Effector memory CD4-positive, alpha-beta T cell (primary cell): ENCODE data around the gene TRO.

Source experiments
- DNase-seq, 3 donors: peaks; one replicate each; pipeline ENCODE4 v3.0.0-alpha.2; 2020
- H3K27ac ChIP-seq: 2 replicates; pipeline ENCODE4 v1.7.0; 2013; ENCODE audit warnings: mild to moderate bottlenecking, low read length, moderate library complexity; ENCODE audit not compliant: insufficient read depth, poor library complexity, severe bottlenecking
- H3K27me3 ChIP-seq: replicated peaks from 2 replicates; pipeline ENCODE4 v1.7.0; 2013; ENCODE audit warnings: mild to moderate bottlenecking, low read length; ENCODE audit not compliant: insufficient read depth, control insufficient read depth, poor library complexity, severe bottlenecking
- H3K36me3 ChIP-seq: 2 replicates; pipeline ENCODE4 v1.7.0; 2013; ENCODE audit warnings: mild to moderate bottlenecking, low read length, moderate library complexity; ENCODE audit not compliant: control insufficient read depth, insufficient read depth
- H3K4me1 ChIP-seq: 2 replicates; pipeline ENCODE4 v1.7.0; 2013; ENCODE audit warnings: low read length, mild to moderate bottlenecking; ENCODE audit not compliant: control insufficient read depth, insufficient read depth, poor library complexity, severe bottlenecking
- H3K4me3 ChIP-seq: 2 replicates; pipeline ENCODE4 v1.7.0; 2013; ENCODE audit warnings: low read length, low read depth, mild to moderate bottlenecking; ENCODE audit not compliant: insufficient read depth, poor library complexity, severe bottlenecking
- H3K9me3 ChIP-seq: 2 replicates; pipeline ENCODE4 v1.7.0; 2013; ENCODE audit warnings: mild to moderate bottlenecking, low read length, moderate library complexity; ENCODE audit not compliant: control insufficient read depth

Gene TRO

DNA sequence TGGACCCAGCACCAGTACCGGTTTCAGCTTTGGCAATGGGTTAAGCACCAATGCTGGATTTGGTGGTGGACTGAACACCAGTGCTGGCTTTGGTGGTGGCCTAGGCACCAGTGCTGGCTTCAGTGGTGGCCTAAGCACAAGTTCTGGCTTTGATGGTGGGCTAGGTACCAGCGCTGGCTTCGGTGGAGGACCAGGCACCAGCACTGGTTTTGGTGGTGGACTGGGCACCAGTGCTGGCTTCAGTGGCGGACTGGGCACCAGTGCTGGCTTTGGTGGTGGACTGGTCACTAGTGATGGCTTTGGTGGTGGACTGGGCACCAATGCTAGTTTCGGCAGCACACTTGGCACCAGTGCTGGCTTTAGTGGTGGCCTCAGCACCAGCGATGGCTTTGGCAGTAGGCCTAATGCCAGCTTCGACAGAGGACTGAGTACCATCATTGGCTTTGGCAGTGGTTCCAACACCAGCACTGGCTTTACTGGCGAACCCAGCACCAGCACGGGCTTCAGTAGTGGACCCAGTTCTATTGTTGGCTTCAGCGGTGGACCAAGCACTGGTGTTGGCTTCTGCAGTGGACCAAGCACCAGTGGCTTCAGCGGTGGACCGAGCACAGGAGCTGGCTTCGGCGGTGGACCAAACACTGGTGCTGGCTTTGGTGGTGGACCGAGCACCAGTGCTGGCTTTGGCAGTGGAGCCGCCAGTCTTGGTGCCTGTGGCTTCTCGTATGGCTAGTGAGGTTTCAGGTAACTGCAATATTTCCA, 9.8 kb downstream of the TRO start:
- Histone ChIP-seq H3K4me1 (no peaks in the 10 kb centered on the region), H3K27me3 (no peaks in the 10 kb centered on the region), H3K27ac (no peak overlapping the region), H3K36me3 (no peaks in the 10 kb centered on the region), H3K4me3 (no peak overlapping the region), H3K9me3 (no peaks in the 10 kb centered on the region)
- DNase-seq, result no peak

DNA sequence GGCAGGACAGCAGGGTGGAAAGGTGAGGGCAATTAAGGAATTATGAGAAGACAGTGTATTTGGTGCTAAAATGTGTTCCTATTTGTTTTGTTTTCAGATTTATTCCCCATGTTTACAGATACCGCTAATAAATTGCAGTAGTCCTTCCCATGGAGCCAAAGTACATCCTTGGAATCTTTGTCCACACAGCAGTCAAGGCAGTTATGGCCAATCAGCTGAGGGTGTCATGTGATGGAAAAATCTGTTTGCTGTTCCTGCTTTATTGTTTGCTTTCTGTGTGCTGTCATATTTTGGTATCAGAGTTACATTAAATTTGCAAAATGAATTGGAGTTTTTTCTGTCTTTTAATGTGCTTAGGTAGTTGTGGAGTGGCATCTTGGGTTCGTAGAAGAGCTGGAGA, 10.5 kb downstream of the TRO start:
- no peaks in the 10 kb centered on the region for H3K4me1 ChIP-seq
- H3K4me3 ChIP-seq, result no peak overlapping the region
- H3K9me3 ChIP-seq, result no peaks in the 10 kb centered on the region
- H3K27ac ChIP-seq, result no peak overlapping the region
- H3K27me3 ChIP-seq, result no peaks in the 10 kb centered on the region
- no peak for DNase-seq
- H3K36me3 ChIP-seq, result no peaks in the 10 kb centered on the region

DNA sequence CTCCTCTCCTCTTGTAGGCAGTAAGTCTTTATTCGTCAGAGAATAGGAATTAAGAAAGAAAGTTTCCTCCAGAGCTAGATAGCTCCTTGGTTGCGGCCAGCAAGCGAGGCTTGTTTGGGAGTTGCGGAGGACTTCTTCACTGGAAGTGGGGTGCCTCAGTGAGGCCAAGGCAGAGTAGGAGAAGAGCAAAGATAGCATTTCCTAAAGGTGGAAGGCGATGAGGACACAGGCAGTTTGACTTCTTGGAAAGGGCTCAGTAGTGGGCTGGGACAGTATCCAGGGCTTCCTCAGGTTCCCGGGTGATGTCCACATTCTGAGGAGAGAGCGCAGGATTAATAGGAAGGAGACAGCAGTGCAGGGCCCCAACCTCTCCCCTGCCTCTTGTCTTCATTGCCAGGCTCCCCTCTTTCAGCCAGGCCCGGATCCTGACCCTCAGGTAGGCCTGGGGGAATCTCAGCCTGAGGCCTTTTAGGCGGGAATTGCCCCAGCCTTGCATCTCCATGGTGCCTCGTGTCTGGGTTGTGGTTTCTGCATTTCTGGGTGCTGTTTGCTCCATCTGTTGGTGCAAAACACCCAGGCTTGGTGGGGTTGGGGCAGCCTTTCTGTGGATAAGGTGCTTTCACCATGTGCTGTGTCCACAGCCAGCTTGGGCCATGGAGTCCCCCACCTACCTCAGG, 12.7 kb downstream of the TRO start:
- H3K9me3 ChIP-seq, result no peaks in the 10 kb centered on the region
- no peak overlapping the region for H3K4me3 ChIP-seq
- H3K27ac ChIP-seq, result no peak overlapping the region

DNA sequence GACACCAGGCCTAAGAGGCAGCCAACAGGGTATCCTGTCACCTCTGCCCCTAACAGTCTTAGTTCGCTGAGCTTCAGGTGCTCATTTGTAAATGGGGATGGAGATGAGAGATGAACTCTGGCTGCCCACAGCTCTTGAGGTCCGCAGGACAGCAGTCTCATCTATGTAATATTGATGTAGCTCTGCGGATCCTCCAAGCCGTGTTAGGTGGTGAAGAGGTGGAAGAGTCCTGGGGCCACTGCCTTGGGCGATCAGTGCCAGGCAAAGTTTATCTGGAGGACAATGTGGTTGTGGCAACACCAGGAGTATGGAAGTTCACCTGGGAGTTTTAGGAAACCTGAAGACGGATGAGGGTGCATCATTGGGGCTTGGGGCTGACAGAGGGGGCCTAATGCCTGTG, 13.4 kb downstream of the TRO start:
- no peak overlapping the region for H3K27ac ChIP-seq
- no peaks in the 10 kb centered on the region for H3K36me3 ChIP-seq
- H3K4me3 ChIP-seq, result no peak overlapping the region
- H3K27me3 ChIP-seq, result no peaks in the 10 kb centered on the region
- H3K4me1 ChIP-seq, result no peaks in the 10 kb centered on the region
- DNase-seq, result no peak
- no peaks in the 10 kb centered on the region for H3K9me3 ChIP-seq

More for the DNA sequence above, 12.7 kb downstream of the TRO start:
- Histone ChIP-seq H3K36me3 (no peaks in the 10 kb centered on the region), H3K27me3 (no peaks in the 10 kb centered on the region), H3K4me1 (no peaks in the 10 kb centered on the region)
- no peak for DNase-seq

DNA sequence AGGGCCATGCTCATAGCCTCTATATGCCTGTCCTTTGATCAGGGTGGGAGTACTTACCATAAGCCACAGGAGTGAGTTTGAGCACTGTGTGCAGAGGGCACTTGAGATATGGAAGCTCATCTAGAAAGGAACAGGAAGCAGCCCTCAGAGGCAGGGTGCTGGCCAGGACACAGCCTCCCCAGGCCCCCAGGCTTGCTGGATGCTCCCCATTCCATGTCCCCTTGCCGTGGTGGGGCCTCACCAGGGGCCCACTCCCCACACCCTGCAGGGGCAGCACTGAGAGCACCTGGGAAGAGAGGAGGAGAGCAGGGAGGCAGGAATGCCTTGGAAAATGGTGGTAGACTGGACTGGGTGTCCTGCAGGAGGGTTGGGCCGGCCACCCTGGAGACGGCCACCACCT, 14.3 kb downstream of the TRO start:
- Histone ChIP-seq H3K36me3 (no peaks in the 10 kb centered on the region), H3K4me1 (no peaks in the 10 kb centered on the region), H3K27me3 (no peaks in the 10 kb centered on the region)

DNA sequence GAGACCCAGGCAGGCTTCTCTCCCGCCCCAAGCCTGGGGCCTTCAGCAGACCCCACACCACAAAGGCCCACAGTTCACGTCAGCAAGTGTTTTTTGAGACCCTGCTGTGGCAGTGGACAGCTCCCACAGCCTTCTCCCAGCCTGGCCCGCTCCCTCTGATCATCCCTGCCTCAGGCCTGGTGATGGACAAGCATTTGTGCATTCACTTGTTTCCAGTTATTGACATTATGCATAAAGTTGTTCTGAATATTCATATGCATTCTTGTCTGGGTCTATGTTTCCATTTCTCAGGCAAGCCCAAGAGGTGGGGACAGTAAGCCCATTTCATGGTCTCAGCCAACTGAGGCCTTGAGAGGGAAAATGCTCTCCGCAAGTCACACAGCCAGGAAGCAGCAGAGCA, 14.7 kb downstream of the TRO start:
- no peak for DNase-seq
- no peaks in the 10 kb centered on the region for H3K4me1 ChIP-seq
- H3K36me3 ChIP-seq, result no peaks in the 10 kb centered on the region
- H3K4me3 ChIP-seq, result no peak overlapping the region
- H3K9me3 ChIP-seq, result no peaks in the 10 kb centered on the region
- no peak overlapping the region for H3K27ac ChIP-seq
- no peaks in the 10 kb centered on the region for H3K27me3 ChIP-seq

More for the DNA sequence above, 14.3 kb downstream of the TRO start:
- no peak overlapping the region for H3K4me3 ChIP-seq
- H3K9me3 ChIP-seq, result no peaks in the 10 kb centered on the region
- DNase-seq, result no peak
- no peak overlapping the region for H3K27ac ChIP-seq

DNA sequence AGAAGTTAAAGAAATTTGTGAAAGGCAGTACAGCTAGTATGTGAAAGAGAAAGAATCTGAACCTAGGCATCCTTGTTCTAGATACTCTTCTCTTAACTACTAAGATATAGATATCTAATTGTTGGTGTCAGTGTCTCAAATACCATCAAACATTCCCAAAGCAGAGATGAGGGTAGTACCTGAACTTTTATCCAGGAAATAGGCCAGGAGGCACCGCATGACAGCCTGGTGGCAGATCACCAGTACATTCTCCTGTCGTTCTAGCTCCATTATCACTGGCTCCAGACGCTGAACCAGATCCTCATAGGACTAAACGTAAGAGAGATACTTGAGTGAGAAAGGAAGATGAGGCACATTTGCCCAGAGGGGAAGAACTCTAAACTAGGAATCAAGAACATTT, 16.8 kb downstream of the TRO start:
- no peaks in the 10 kb centered on the region for H3K27me3 ChIP-seq
- H3K36me3 ChIP-seq, result no peaks in the 10 kb centered on the region

DNA sequence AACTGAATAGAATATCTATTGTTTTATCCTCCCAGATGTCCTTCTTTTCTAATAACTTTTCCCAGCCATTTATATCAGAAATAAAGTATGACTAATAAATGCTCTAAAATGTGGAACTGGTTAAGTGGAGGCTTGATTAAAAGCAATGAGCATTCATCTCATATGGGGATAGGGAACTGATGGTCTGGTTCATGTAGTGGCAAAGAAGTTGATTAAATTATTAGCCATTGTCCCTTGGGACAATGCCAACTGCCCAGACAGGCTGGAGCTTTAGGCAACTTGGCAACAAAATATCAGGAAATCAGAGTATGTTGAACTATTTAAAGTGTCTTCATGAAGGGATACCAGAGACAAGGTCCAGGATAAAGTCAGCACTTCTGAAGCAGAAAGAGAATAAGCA, 24.2 kb downstream of the TRO start:
- Histone ChIP-seq H3K4me1 (no peaks in the 10 kb centered on the region), H3K4me3 (no peak overlapping the region), H3K27ac (no peak overlapping the region), H3K27me3 (no peaks in the 10 kb centered on the region), H3K9me3 (no peaks in the 10 kb centered on the region), H3K36me3 (no peaks in the 10 kb centered on the region)
- DNase-seq, result no peak

More for the DNA sequence above, 16.8 kb downstream of the TRO start:
- no peak overlapping the region for H3K27ac ChIP-seq
- H3K4me1 ChIP-seq, result no peaks in the 10 kb centered on the region
- H3K4me3 ChIP-seq, result no peak overlapping the region
- no peaks in the 10 kb centered on the region for H3K9me3 ChIP-seq
- DNase-seq, result no peak

DNA sequence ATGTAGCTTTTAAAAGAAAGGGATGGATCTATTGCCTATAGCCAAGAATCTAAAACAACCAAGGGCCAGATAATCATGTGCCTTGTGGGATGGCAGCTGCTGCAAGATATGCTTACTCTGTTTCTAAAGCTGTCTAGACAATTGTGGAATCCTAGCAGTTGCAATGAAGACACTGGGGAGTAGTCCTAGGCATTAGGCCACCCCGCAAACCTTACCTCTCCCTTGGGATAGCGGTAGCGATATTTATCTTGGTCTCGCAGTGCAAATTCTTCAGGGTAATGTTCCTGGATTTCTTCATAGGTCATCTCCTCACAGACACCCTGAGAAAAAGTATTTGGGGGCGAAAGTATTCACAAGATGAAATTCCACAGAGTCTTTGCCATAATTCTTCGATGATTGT, 24.6 kb downstream of the TRO start:
- H3K4me3 ChIP-seq, result no peak overlapping the region

DNA sequence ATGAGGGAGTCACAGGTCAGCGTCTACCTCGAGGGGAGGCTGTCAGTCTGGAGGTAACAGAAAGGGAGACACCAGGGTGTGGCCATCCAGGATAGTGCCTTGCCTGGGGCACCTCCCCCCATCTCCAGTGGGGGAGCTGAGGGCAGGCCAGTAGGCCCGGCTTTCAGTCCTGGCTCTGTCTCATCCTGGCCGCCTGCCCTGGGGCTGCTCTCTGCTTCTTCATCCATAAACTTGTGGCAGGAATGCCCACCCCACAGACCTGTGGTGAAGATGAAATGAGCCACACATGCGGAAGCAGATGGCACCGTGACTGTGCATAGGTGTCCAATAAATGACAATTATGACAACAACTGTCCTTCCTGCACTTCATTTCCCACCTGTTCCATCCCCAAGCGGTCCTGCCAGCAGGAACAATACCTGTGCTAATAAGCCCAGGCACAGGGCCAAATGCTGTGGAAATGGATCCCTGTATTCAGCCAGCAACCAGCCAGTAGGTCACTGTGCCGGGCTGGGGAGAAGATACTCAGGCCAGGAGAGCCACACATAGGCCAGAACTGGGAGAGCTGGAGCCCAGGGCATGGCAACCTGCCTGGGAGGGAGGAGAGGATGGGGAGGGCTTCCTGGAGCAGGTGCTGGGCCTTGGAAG, 30.2 kb downstream of the TRO start:
- H3K4me3 ChIP-seq, result no peak overlapping the region
- H3K9me3 ChIP-seq, result no peaks in the 10 kb centered on the region
- DNase-seq, result no peak
- H3K27me3 ChIP-seq, result no peaks in the 10 kb centered on the region
- H3K36me3 ChIP-seq, result no peaks in the 10 kb centered on the region
- H3K4me1 ChIP-seq, result no peaks in the 10 kb centered on the region
- no peak overlapping the region for H3K27ac ChIP-seq

More for the DNA sequence above, 24.6 kb downstream of the TRO start:
- H3K9me3 ChIP-seq, result no peaks in the 10 kb centered on the region
- H3K27ac ChIP-seq, result no peak overlapping the region
- no peaks in the 10 kb centered on the region for H3K36me3 ChIP-seq
- no peaks in the 10 kb centered on the region for H3K4me1 ChIP-seq
- H3K27me3 ChIP-seq, result no peaks in the 10 kb centered on the region
- DNase-seq, result no peak
